Right lobe of liver (tissue), 4 donors: ENCODE measurements around the gene GSTO2.

Source experiments
- POLR2A ChIP-seq: fragments of 450-650 bp; IDR thresholded peaks from one replicate; pipeline ENCODE4 v1.6.1; 2017; ENCODE audit warnings: antibody characterized with exemption, mild to moderate bottlenecking
- TF ChIP-seq, protein P1 (sequence below), 4 donors: fragments of 200-600 bp in 3 of 4; fragments of 450-650 bp in 1 of 4; IDR thresholded peaks; one replicate each; pipeline versions ENCODE4 v1.5.1 to v1.8.0; 2016 to 2022; ENCODE audit warnings: antibody characterized with exemption in 4 of 4, mild to moderate bottlenecking in 2 of 4
- donor health status: DM: no; HTN: no; CAD: no.
- donor health status: DM: no; HTN: no; CAD: no.
- donor health status: DM: no; HTN: yes; CAD: no.

DNA sequence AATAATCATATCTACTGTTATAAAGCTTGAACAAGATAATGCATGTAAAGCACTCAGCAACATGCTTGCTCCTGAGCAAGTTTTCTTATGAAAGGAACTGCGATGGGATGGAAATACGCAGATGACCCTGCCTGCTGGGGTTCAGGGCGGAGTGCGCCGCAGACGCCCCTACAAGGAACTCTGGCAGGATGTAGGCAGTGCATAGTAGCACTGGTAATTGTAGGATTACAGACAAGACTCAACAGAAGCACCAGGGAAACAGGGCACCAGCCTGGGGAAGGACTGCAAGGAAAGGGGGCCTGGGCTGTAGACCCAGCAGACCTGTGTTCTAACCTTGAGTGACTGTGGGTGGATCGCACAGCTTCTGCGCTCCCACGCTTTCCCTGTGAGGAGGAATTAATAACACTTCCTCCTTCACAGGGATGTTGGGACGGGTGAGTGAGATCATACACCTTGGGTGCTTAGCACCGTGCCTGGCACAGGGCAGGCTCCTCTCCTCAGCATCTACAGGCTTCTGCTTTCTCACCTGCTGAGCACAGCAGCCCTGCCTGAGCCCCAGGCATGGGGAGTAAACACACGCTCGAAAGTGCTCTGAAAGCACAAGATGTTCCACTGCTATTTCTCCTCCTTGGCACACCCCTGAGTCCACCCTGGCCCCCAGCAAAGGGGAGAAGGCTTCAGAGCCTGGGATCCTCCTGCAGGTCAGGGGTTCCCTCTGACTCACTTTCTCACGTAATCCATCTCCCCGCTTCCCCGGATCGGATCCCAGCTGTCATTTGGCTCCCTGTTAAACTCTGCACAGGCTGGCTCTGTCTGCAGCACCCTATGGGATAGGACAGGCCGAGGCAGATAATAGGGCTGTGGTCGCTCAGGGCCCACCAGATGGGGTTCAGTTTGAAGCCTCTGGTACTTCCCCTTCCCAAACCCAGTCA is 50.1 kb downstream of the GSTO2 start:
- TF ChIP-seq, protein P1, sequence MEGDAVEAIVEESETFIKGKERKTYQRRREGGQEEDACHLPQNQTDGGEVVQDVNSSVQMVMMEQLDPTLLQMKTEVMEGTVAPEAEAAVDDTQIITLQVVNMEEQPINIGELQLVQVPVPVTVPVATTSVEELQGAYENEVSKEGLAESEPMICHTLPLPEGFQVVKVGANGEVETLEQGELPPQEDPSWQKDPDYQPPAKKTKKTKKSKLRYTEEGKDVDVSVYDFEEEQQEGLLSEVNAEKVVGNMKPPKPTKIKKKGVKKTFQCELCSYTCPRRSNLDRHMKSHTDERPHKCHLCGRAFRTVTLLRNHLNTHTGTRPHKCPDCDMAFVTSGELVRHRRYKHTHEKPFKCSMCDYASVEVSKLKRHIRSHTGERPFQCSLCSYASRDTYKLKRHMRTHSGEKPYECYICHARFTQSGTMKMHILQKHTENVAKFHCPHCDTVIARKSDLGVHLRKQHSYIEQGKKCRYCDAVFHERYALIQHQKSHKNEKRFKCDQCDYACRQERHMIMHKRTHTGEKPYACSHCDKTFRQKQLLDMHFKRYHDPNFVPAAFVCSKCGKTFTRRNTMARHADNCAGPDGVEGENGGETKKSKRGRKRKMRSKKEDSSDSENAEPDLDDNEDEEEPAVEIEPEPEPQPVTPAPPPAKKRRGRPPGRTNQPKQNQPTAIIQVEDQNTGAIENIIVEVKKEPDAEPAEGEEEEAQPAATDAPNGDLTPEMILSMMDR (IDR thresholded peaks at IDR 0.05): no peak
- no peak for TF ChIP-seq POLR2A
